ENCODE data around the gene MTHFD1L.

Gene MTHFD1L

GRCh38 chr6:151088599-151088935 is 223.1 kb downstream of the MTHFD1L start:
- no peak overlapping the region for H3K9ac ChIP-seq
- H3K4me1 ChIP-seq = no peaks in the 10 kb centered on the region
- H3K9me3 ChIP-seq (ENCODE audit: control insufficient read depth, low read length) = no peaks in the 10 kb centered on the region
- no peak overlapping the region for H3K4me2 ChIP-seq (ENCODE audit: low read length)
- no peaks in the 10 kb centered on the region for H3K36me3 ChIP-seq (ENCODE audit: control insufficient read depth, insufficient read depth, low read length)
- no peaks in the 10 kb centered on the region for H3K79me2 ChIP-seq
- no peak overlapping the region for H2AFZ ChIP-seq
- no peak overlapping the region for H3K27ac ChIP-seq
- H3K27me3 ChIP-seq (ENCODE audit: control insufficient read depth, insufficient read depth, low read length) = no peaks in the 10 kb centered on the region
- TF ChIP-seq CTCF (IDR thresholded peaks at IDR 0.05) = no peak
- no peak overlapping the region for H3K4me3 ChIP-seq (ENCODE audit: low read depth, low read length)

- Histone ChIP-seq H3K9me3 (ENCODE audit: control insufficient read depth, low read length) (no peaks in the 10 kb centered on the region), H3K27ac (no peak overlapping the region), H3K4me2 (ENCODE audit: low read length) (no peak overlapping the region), H3K4me1 (no peaks in the 10 kb centered on the region), H3K36me3 (ENCODE audit: control insufficient read depth, insufficient read depth, low read length) (no peaks in the 10 kb centered on the region), H3K79me2 (no peaks in the 10 kb centered on the region), H3K4me3 (ENCODE audit: low read depth, low read length) (no peak overlapping the region), H2AFZ (no peak overlapping the region), H3K27me3 (ENCODE audit: control insufficient read depth, insufficient read depth, low read length) (no peaks in the 10 kb centered on the region), H3K9ac (no peak overlapping the region)
- no peak for TF ChIP-seq CTCF (IDR thresholded peaks at IDR 0.05)
These were observed 223.5 kb downstream of the MTHFD1L start for GRCh38 chr6:151088963-151089362.

- no peak for TF ChIP-seq CTCF (IDR thresholded peaks at IDR 0.05)
- no peak overlapping the region for H3K27ac ChIP-seq
- H3K4me2 ChIP-seq (ENCODE audit: low read length) = no peak overlapping the region
- no peaks in the 10 kb centered on the region for H3K9me3 ChIP-seq (ENCODE audit: control insufficient read depth, low read length)
- H3K79me2 ChIP-seq = no peaks in the 10 kb centered on the region
- no peaks in the 10 kb centered on the region for H3K36me3 ChIP-seq (ENCODE audit: control insufficient read depth, insufficient read depth, low read length)
- H3K27me3 ChIP-seq (ENCODE audit: control insufficient read depth, insufficient read depth, low read length) = no peaks in the 10 kb centered on the region
- no peaks in the 10 kb centered on the region for H3K4me1 ChIP-seq
- H3K4me3 ChIP-seq (ENCODE audit: low read depth, low read length) = no peak overlapping the region
- no peak overlapping the region for H3K9ac ChIP-seq
- no peak overlapping the region for H2AFZ ChIP-seq
These were observed 224.5 kb downstream of the MTHFD1L start for GRCh38 chr6:151089978-151090377.

GRCh38 chr6:151091571-151091970 is 226.1 kb downstream of the MTHFD1L start:
- no peaks in the 10 kb centered on the region for H3K36me3 ChIP-seq (ENCODE audit: control insufficient read depth, insufficient read depth, low read length)
- no peaks in the 10 kb centered on the region for H3K9me3 ChIP-seq (ENCODE audit: control insufficient read depth, low read length)
- no peak overlapping the region for H3K4me3 ChIP-seq (ENCODE audit: low read depth, low read length)
- H3K79me2 ChIP-seq = no peaks in the 10 kb centered on the region
- no peak overlapping the region for H3K27ac ChIP-seq
- TF ChIP-seq CTCF (IDR thresholded peaks at IDR 0.05) = no peak
- no peaks in the 10 kb centered on the region for H3K4me1 ChIP-seq
- H3K9ac ChIP-seq = no peak overlapping the region
- no peak overlapping the region for H2AFZ ChIP-seq
- H3K4me2 ChIP-seq (ENCODE audit: low read length) = no peak overlapping the region
- no peaks in the 10 kb centered on the region for H3K27me3 ChIP-seq (ENCODE audit: control insufficient read depth, insufficient read depth, low read length)

GRCh38 chr6:151092591-151092990 is 227.1 kb downstream of the MTHFD1L start:
- H3K4me2 ChIP-seq (ENCODE audit: low read length) = no peak overlapping the region
- no peak overlapping the region for H3K9ac ChIP-seq
- H3K27ac ChIP-seq = no peak overlapping the region
- H3K79me2 ChIP-seq = no peaks in the 10 kb centered on the region
- no peak overlapping the region for H3K4me3 ChIP-seq (ENCODE audit: low read depth, low read length)
- no peaks in the 10 kb centered on the region for H3K4me1 ChIP-seq
- H3K27me3 ChIP-seq (ENCODE audit: control insufficient read depth, insufficient read depth, low read length) = no peaks in the 10 kb centered on the region
- H2AFZ ChIP-seq = no peak overlapping the region
- no peak for TF ChIP-seq CTCF (IDR thresholded peaks at IDR 0.05)
- H3K9me3 ChIP-seq (ENCODE audit: control insufficient read depth, low read length) = no peaks in the 10 kb centered on the region
- no peaks in the 10 kb centered on the region for H3K36me3 ChIP-seq (ENCODE audit: control insufficient read depth, insufficient read depth, low read length)

Data from parathyroid adenoma (tissue), 2 donors.